ENCODE data around the gene OLFML1.
"Not testable (repeated sequence)": the region's sequence is repeated elsewhere in the genome, so short reads cannot be mapped to it uniquely, and the experiment has no call there.

OLFML1 gene

GRCh38 chr11:7516475-7516874 is 31.2 kb downstream of the OLFML1 start:
- no peak for ATAC-seq
- no peak for TF ChIP-seq GLIS3 (CRISPR knock-in tag; IDR thresholded peaks at IDR 0.05)

- ATAC-seq: not testable (repeated sequence)
These were observed 32.4 kb downstream of the OLFML1 start for GRCh38 chr11:7517743-7518142.

GRCh38 chr11:7518811-7519562 is 33.7 kb downstream of the OLFML1 start:
- ATAC-seq: no peak
- TF ChIP-seq ZNF70 (CRISPR knock-in tag; IDR thresholded peaks at IDR 0.05): no peak
- no peak for TF ChIP-seq GLIS3 (CRISPR knock-in tag; IDR thresholded peaks at IDR 0.05)
- TF ChIP-seq CSDC2 (CRISPR knock-in tag; IDR thresholded peaks at IDR 0.05): no peak
- no peak for TF ChIP-seq ARNTL (CRISPR knock-in tag; IDR thresholded peaks at IDR 0.05; ENCODE audit: borderline replicate concordance, low read depth)
- TF ChIP-seq TSHZ2 (CRISPR knock-in tag; IDR thresholded peaks at IDR 0.05): no peak
- TF ChIP-seq TOX (CRISPR knock-in tag; IDR thresholded peaks at IDR 0.05; ENCODE audit: borderline replicate concordance): no peak
- TF ChIP-seq ZNF8 (CRISPR knock-in tag; IDR thresholded peaks at IDR 0.05): no peak
- no peak for TF ChIP-seq ISL1 (CRISPR knock-in tag; IDR thresholded peaks at IDR 0.05)
- TF ChIP-seq BACH2 (CRISPR knock-in tag; IDR thresholded peaks at IDR 0.05; ENCODE audit: borderline replicate concordance): no peak
- TF ChIP-seq ESRRG (CRISPR knock-in tag; IDR thresholded peaks at IDR 0.05): no peak
- TF ChIP-seq OSR1 (CRISPR knock-in tag; IDR thresholded peaks at IDR 0.05): no peak
- TF ChIP-seq ZFP3 (CRISPR knock-in tag; IDR thresholded peaks at IDR 0.05): no peak
- no peak for TF ChIP-seq PATZ1 (CRISPR knock-in tag; IDR thresholded peaks at IDR 0.05; ENCODE audit: borderline replicate concordance)

GRCh38 chr11:7520011-7520942 is 35.0 kb downstream of the OLFML1 start:
- ATAC-seq: no peak
- TF ChIP-seq ZNF8 (CRISPR knock-in tag; IDR thresholded peaks at IDR 0.05) (no peak), RARB (CRISPR knock-in tag; IDR thresholded peaks at IDR 0.05) (no peak), SNAI2 (CRISPR knock-in tag; IDR thresholded peaks at IDR 0.05) (no peak), ZFP30 (CRISPR knock-in tag; IDR thresholded peaks at IDR 0.05) (no peak), OSR1 (CRISPR knock-in tag; IDR thresholded peaks at IDR 0.05) (no peak), TCF4 (CRISPR knock-in tag; IDR thresholded peaks at IDR 0.05; ENCODE audit: borderline replicate concordance) (no peak), CSRNP3 (CRISPR knock-in tag; IDR thresholded peaks at IDR 0.05) (no peak), ZC3H10 (CRISPR knock-in tag; IDR thresholded peaks at IDR 0.05) (no peak), BACH2 (CRISPR knock-in tag; IDR thresholded peaks at IDR 0.05; ENCODE audit: borderline replicate concordance) (no peak), ZNF70 (CRISPR knock-in tag; IDR thresholded peaks at IDR 0.05) (no peak), ZFP3 (CRISPR knock-in tag; IDR thresholded peaks at IDR 0.05) (no peak), TOX (CRISPR knock-in tag; IDR thresholded peaks at IDR 0.05; ENCODE audit: borderline replicate concordance) (no peak), ZNF565 (CRISPR knock-in tag; conservative IDR thresholded peaks at IDR 0.05; ENCODE audit: low read depth) (no peak)

Measured in SK-N-SH treated with all-trans-retinoic acid at 6 μM for 48 hours (cell line).